GM21825 (cell line): Measurements from ENCODE around the gene ALPK3.
A peak's percentile ranks its signal among the peaks of the same experiment; 100 is the strongest.

Source experiments
- ATAC-seq: cut with Tn5 transposase; IDR thresholded peaks from one replicate; pipeline ENCODE4 v1.9.1; 2021; ENCODE audit warnings: mild to moderate bottlenecking, moderate library complexity; ENCODE audit not compliant: unreplicated experiment

The ALPK3 gene

GRCh38 chr15:84914909-84915605 is 97.9 kb downstream of the ALPK3 start:
- ATAC-seq, result peak; percentile 97

- no peak for ATAC-seq
Measured at GRCh38 chr15:84915606-84915958, 98.4 kb downstream of the ALPK3 start.

GRCh38 chr15:84917452-84917851 is 100.3 kb downstream of the ALPK3 start:
- no peak for ATAC-seq

- no peak for ATAC-seq
Measured at GRCh38 chr15:84919106-84919667, 102.0 kb downstream of the ALPK3 start.

GRCh38 chr15:84921121-84921520 is 104.0 kb downstream of the ALPK3 start:
- no peak for ATAC-seq

GRCh38 chr15:84922530-84922929 is 105.4 kb downstream of the ALPK3 start:
- no peak for ATAC-seq
